ENCODE measurements around the gene TRIM66. TPM values are rescaled to one million over a fixed set of nuclear protein-coding genes. Genes with fewer than 3 reads are reported as not detected.

TRIM66 gene
- polyA plus RNA-seq, 4 donors: 1.4 to 6.0 (median 4.0) TPM

DNA sequence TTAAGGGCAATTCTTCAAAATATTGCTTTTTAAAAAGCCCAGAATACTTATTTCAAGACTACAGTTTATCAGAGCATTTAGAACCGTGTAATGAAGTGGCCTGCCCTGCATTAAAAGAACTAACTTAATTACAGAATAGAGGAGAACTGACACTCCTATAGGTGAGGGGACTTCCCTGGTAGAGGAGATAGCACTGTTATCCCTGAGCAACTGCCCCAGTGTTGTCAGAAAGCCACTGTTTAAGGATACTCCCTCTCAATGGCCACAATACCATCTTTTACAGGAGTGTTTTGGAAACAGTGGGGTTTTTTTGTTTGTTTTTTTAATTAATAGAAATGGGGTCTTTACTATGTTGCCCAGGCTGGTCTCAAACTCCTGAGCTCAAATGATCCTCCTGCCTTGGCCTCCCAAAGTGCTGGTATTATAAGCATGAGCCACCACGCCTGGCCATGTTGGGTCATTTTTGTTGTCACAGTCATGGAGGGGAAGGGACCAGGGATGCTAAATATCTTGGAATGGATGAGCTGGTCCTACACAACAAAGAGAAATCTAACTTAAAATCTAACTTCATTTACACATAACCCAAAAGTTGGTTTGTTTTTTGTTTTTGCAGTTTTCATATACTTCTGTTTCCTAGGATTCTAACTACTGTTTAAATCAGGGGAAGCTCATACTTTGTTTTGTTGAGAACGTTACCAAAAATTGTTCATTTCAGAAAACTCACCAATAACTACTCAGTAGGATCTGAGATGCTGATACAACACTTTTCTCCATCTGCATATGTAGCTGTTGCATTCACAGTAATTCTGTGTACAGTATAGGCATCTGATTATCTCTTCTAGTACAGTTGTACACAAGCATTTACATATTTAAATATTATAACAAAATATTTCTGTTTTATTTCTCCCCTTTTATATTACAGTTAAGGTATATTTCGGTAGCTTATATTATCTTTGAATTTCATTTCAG lies 8.2 kb upstream of the TRIM66 start:
- H3K27ac ChIP-seq (ENCODE audit: low read depth in 1 of 3, low read length in 2 of 3): no peak overlapping the region
- 85 to 87% (median 86%) methylated on average over 4 of the region's 4 CpGs for WGBS, 3 donors
- peaks cover 6 to 42% (median 15%) of the 10 kb centered on the region in 3 donors for H3K36me3 ChIP-seq (ENCODE audit: control insufficient read depth in 3 of 3, insufficient read depth in 2 of 3, low read depth in 1 of 3, low read length in 3 of 3)
- H3K4me3 ChIP-seq (ENCODE audit: low read depth in 1 of 3, low read length in 3 of 3): no peak overlapping the region
- H3K27me3 ChIP-seq (ENCODE audit: control insufficient read depth in 3 of 3, insufficient read depth in 3 of 3, low read length in 3 of 3): no peaks in the 10 kb centered on the region
- FAIRE-seq: no peak
- no peak for DNase-seq
- no peaks in the 10 kb centered on the region for H3K9me3 ChIP-seq (ENCODE audit: control insufficient read depth in 2 of 2, insufficient read depth in 1 of 2, low read depth in 1 of 2, low read length in 1 of 2)
- peaks cover 0 to 6% (median 4%) of the 10 kb centered on the region in 3 donors for H3K4me1 ChIP-seq (ENCODE audit: control insufficient read depth in 3 of 3, insufficient read depth in 2 of 3, low read depth in 1 of 3, low read length in 2 of 3)

DNA sequence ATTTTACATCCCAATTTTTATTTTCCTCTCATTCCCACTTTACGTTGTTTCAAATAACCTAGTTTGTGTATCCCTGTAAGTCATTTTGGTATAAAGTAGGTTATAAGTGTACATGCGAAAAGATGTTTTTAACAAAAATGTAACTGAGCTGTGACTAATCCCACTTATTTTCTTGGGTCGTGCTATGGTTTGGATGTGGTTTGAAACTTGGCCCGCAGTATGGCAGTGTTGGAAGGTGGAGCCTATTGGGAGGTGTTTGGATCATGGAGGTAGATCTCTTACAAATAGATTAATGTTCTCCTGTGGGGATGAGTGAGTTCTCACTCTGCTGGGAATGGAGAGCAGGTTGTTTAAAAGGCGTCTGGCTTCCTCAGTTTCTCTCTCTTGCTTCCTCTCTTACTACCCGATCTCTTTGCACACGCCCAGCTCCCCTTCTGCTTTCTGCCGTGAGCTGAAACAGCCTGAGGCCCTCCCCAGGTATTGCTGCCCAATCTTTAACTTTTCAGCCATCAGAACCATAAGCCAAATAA lies 7.3 kb upstream of the TRIM66 start:
- peaks cover 0 to 6% (median 4%) of the 10 kb centered on the region in 3 donors for H3K4me1 ChIP-seq (ENCODE audit: control insufficient read depth in 3 of 3, insufficient read depth in 2 of 3, low read depth in 1 of 3, low read length in 2 of 3)

DNA sequence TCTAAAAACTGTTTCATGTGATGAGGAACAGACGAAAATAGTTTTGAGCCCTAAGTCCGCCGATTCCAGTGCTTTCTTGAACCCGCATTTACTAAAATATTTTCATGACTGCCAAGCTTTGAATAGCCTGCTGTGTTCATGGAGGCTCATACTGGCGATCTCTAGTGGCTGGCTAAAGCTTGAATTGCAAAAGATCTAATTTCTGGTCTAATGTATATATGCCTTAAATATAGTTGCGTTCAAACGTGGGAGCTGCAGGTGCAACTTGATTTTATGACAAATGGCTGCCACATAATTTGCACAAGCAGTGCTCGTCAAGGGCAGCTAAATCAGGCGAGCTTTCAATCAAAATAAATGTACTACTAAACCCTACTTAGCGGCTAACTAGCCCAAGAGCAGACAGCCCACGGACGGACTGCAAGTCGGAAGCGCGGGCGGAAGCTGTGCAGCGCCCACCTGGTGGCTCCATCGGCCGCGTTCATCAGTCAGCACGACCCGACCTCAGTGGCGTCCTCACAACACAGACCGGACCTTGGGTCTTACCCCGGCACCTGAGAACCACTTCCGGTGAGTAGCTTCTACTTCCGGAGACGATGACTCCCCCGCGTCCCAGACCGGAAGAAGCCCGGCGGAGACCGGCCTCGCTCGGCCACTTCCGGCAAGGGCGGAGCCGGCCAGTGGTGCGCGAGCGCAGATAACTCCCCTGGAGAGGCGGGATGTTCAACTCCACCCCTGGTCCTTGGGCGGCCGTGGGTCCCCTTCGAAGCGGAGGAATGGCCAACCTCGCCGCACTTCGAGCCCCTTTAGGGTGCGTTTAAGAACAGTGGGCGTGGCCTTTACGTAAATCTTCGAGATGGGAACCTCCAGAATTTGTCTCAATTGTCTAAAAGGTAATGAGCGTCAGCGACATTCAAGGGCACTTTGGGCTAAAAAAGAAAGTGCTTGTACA lies 6.2 kb upstream of the TRIM66 start:
- no peak for FAIRE-seq
- H3K27me3 ChIP-seq (ENCODE audit: control insufficient read depth in 3 of 3, insufficient read depth in 3 of 3, low read length in 3 of 3): no peaks in the 10 kb centered on the region
- H3K4me1 ChIP-seq (ENCODE audit: control insufficient read depth in 3 of 3, insufficient read depth in 2 of 3, low read depth in 1 of 3, low read length in 2 of 3): peaks cover 3 to 13% (median 4%) of the 10 kb centered on the region in 3 donors
- H3K4me3 ChIP-seq (ENCODE audit: low read depth in 1 of 3, low read length in 3 of 3): peak overlapping the region; percentile 33 to 81 (median 53)
- DNase-seq: peak; percentile 97
- WGBS, 3 donors: 1 to 2% (median 2%) methylated on average over 55 to 56 of the region's 56 CpGs
- H3K36me3 ChIP-seq (ENCODE audit: control insufficient read depth in 3 of 3, insufficient read depth in 2 of 3, low read depth in 1 of 3, low read length in 3 of 3): peaks cover 14 to 42% (median 25%) of the 10 kb centered on the region in 3 donors
- H3K9me3 ChIP-seq (ENCODE audit: control insufficient read depth in 2 of 2, insufficient read depth in 1 of 2, low read depth in 1 of 2, low read length in 1 of 2): no peaks in the 10 kb centered on the region
- peak overlapping the region; percentile 80 to 93 (median 92) for H3K27ac ChIP-seq (ENCODE audit: low read depth in 1 of 3, low read length in 2 of 3)

More for the DNA sequence above, 7.3 kb upstream of the TRIM66 start:
- Histone ChIP-seq H3K27ac (ENCODE audit: low read depth in 1 of 3, low read length in 2 of 3) (no peak overlapping the region), H3K36me3 (ENCODE audit: control insufficient read depth in 3 of 3, insufficient read depth in 2 of 3, low read depth in 1 of 3, low read length in 3 of 3) (peaks cover 11 to 44% (median 22%) of the 10 kb centered on the region in 3 donors), H3K9me3 (ENCODE audit: control insufficient read depth in 2 of 2, insufficient read depth in 1 of 2, low read depth in 1 of 2, low read length in 1 of 2) (no peaks in the 10 kb centered on the region), H3K27me3 (ENCODE audit: control insufficient read depth in 3 of 3, insufficient read depth in 3 of 3, low read length in 3 of 3) (no peaks in the 10 kb centered on the region), H3K4me3 (ENCODE audit: low read depth in 1 of 3, low read length in 3 of 3) (no peak overlapping the region)
- no peak for FAIRE-seq
- WGBS, 3 donors: 85 to 88% (median 87%) methylated on average over 8 of the region's 8 CpGs
- no peak for DNase-seq

DNA sequence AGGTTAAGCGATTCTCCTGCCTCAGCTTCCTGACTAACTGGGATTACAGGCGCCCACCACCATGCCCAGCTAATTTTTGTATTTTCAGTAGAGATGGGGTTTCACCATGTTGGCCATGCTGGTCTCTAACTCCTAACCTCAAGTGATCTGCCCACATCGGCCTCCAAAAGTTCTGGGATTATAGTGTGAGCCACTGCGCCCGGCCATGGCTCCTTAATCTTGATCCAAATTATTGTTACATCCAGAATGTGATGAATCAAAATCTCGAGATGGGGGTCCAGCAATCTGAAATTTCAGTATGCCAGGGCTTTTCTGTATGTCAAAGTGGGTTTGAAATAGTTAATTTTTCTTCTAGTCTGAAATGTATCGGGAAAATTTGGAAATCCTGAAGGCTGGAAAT lies 3.9 kb upstream of the TRIM66 start:
- H3K4me3 ChIP-seq (ENCODE audit: low read depth in 1 of 3, low read length in 3 of 3): no peak overlapping the region
- peaks cover 12 to 25% (median 22%) of the 10 kb centered on the region in 3 donors for H3K36me3 ChIP-seq (ENCODE audit: control insufficient read depth in 3 of 3, insufficient read depth in 2 of 3, low read depth in 1 of 3, low read length in 3 of 3)
- H3K4me1 ChIP-seq (ENCODE audit: control insufficient read depth in 3 of 3, insufficient read depth in 2 of 3, low read depth in 1 of 3, low read length in 2 of 3): peaks cover 3 to 13% (median 7%) of the 10 kb centered on the region in 3 donors
- FAIRE-seq: no peak
- no peak for DNase-seq
- H3K27me3 ChIP-seq (ENCODE audit: control insufficient read depth in 3 of 3, insufficient read depth in 3 of 3, low read length in 3 of 3): no peaks in the 10 kb centered on the region
- no peak overlapping the region for H3K27ac ChIP-seq (ENCODE audit: low read depth in 1 of 3, low read length in 2 of 3)
- 86 to 93% (median 92%) methylated on average over 7 of the region's 7 CpGs for WGBS, 3 donors
- H3K9me3 ChIP-seq (ENCODE audit: control insufficient read depth in 2 of 2, insufficient read depth in 1 of 2, low read depth in 1 of 2, low read length in 1 of 2): no peaks in the 10 kb centered on the region

DNA sequence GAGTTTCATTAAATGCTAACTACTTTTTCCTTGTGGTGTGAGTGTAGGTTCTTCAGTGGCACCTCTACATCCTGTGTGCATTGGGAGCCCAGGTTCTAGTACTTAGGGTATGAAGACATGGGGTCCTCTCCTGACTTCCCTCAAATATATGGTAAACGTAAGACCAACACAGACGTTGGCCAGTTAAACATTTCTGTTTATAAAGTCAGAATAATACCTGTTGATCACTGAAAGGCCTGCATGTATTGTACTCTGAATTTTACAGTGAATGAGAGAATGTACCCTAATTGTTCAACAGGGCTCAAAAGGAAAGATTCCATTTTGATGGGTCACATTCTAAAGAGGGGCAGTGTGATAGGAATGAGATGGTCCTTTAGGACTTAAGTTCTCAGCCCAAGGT lies 3.4 kb upstream of the TRIM66 start:
- Histone ChIP-seq H3K9me3 (ENCODE audit: control insufficient read depth in 2 of 2, insufficient read depth in 1 of 2, low read depth in 1 of 2, low read length in 1 of 2) (no peaks in the 10 kb centered on the region), H3K4me1 (ENCODE audit: control insufficient read depth in 3 of 3, insufficient read depth in 2 of 3, low read depth in 1 of 3, low read length in 2 of 3) (peaks cover 3 to 13% (median 7%) of the 10 kb centered on the region in 3 donors), H3K4me3 (ENCODE audit: low read depth in 1 of 3, low read length in 3 of 3) (no peak overlapping the region), H3K36me3 (ENCODE audit: control insufficient read depth in 3 of 3, insufficient read depth in 2 of 3, low read depth in 1 of 3, low read length in 3 of 3) (peaks cover 12 to 24% (median 22%) of the 10 kb centered on the region in 3 donors), H3K27ac (ENCODE audit: low read depth in 1 of 3, low read length in 2 of 3) (no peak overlapping the region), H3K27me3 (ENCODE audit: control insufficient read depth in 3 of 3, insufficient read depth in 3 of 3, low read length in 3 of 3) (no peaks in the 10 kb centered on the region)
- DNase-seq (no peak), FAIRE-seq (no peak)
- WGBS, 3 donors: 67 to 71% (median 71%) methylated on average over 2 of the region's 2 CpGs

DNA sequence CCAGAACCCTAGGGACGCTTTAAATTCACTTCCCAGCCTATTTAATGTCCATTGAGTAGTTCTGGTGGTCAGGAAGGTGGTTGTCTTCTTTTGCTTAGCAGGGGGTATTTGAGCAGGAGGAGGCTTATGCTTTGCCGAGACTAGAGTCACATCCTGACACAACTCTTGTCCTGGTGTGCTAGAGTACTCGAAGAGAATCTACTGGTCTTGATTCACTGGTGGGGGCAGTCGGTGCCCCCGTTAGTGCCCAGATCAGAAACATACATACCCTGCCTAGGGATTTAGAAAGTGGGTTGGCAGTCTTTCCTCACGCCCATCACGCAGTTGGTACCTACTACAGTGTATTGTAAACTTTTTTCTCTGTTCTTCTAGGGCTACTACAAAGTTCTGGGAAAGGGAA lies 2.8 kb upstream of the TRIM66 start:
- no peaks in the 10 kb centered on the region for H3K27me3 ChIP-seq (ENCODE audit: control insufficient read depth in 3 of 3, insufficient read depth in 3 of 3, low read length in 3 of 3)
- DNase-seq: no peak
- 66 to 75% (median 69%) methylated on average over 7 of the region's 7 CpGs for WGBS, 3 donors
- no peaks in the 10 kb centered on the region for H3K9me3 ChIP-seq (ENCODE audit: control insufficient read depth in 2 of 2, insufficient read depth in 1 of 2, low read depth in 1 of 2, low read length in 1 of 2)
- peaks cover 3 to 13% (median 7%) of the 10 kb centered on the region in 3 donors for H3K4me1 ChIP-seq (ENCODE audit: control insufficient read depth in 3 of 3, insufficient read depth in 2 of 3, low read depth in 1 of 3, low read length in 2 of 3)
- H3K4me3 ChIP-seq (ENCODE audit: low read depth in 1 of 3, low read length in 3 of 3): no peak overlapping the region
- peaks cover 12 to 24% (median 22%) of the 10 kb centered on the region in 3 donors for H3K36me3 ChIP-seq (ENCODE audit: control insufficient read depth in 3 of 3, insufficient read depth in 2 of 3, low read depth in 1 of 3, low read length in 3 of 3)
- FAIRE-seq: no peak
- H3K27ac ChIP-seq (ENCODE audit: low read depth in 1 of 3, low read length in 2 of 3): no peak overlapping the region

DNA sequence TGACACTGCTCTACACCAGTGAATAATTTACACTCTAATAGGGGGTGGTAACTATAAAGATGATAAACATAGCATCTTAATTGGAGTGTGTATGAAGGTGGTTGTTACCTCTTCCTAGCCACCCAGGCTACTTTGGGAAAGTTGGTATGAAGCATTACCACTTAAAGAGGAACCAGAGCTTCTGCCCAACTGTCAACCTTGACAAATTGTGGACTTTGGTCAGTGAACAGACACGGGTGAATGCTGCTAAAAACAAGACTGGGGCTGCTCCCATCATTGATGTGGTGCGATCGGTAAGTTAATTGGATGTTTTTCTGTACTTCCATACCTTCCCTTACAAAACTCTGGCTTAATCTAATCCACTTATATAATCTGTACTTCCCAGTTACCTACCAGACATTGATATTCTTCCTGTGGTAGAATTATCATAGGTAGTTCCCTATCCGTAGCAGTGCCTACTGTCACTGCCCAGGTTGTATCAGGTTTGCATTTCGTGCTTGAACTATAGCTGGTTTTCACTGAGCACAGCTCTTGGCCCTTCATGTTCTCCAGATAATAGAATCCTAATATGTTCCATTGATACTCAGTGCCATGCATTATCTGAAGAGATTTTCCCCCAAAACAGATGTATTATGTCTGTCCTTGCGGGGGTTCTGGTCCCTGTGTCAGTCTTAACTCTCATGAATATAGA lies 2.3 kb upstream of the TRIM66 start:
- WGBS, 3 donors: 63 to 71% (median 67%) methylated on average over 6 of the region's 6 CpGs
- DNase-seq (no peak), FAIRE-seq (no peak)
- Histone ChIP-seq H3K27ac (ENCODE audit: low read depth in 1 of 3, low read length in 2 of 3) (no peak overlapping the region), H3K4me1 (ENCODE audit: control insufficient read depth in 3 of 3, insufficient read depth in 2 of 3, low read depth in 1 of 3, low read length in 2 of 3) (peaks cover 3 to 13% (median 5%) of the 10 kb centered on the region in 3 donors), H3K36me3 (ENCODE audit: control insufficient read depth in 3 of 3, insufficient read depth in 2 of 3, low read depth in 1 of 3, low read length in 3 of 3) (peaks cover 12 to 24% (median 22%) of the 10 kb centered on the region in 3 donors), H3K27me3 (ENCODE audit: control insufficient read depth in 3 of 3, insufficient read depth in 3 of 3, low read length in 3 of 3) (no peaks in the 10 kb centered on the region), H3K4me3 (ENCODE audit: low read depth in 1 of 3, low read length in 3 of 3) (peak overlapping the region in 2 of 3 donors; percentile 31 to 66), H3K9me3 (ENCODE audit: control insufficient read depth in 2 of 2, insufficient read depth in 1 of 2, low read depth in 1 of 2, low read length in 1 of 2) (no peaks in the 10 kb centered on the region)
